PC-9 (cell line): ENCODE results near the gene DRAXIN.

Source experiments
- CTCF ChIP-seq: fragments of 200-600 bp; sonication (generic); conservative IDR thresholded peaks from 2 replicates; pipeline ENCODE4 v1.6.1; 2017; ENCODE audit warnings: mixed run types, antibody characterized with exemption, mild to moderate bottlenecking, moderate library complexity
- EZH2 ChIP-seq: fragments of 200-600 bp; sonication (generic); IDR thresholded peaks from 2 replicates; pipeline ENCODE4 v1.8.0; 2017; ENCODE audit warnings: antibody characterized with exemption, low read depth

- TF ChIP-seq CTCF (no peak), EZH2 (no peak)
These were observed 61.0 kb downstream of the DRAXIN start for GRCh38 chr1:11752359-11753088.
